HEK293 (cell line): ENCODE data around the gene HPF1.

Source experiments
- CTCF ChIA-PET: fragments of 350-600 bp; formaldehyde crosslinking; extraction: SDS; loops from one replicate; lab custom pipeline; 2021; ENCODE audit warnings: antibody characterized with exemption; lab: Yijun Ruan, JAX
- POLR2A ChIA-PET: fragments of 300-600 bp; formaldehyde crosslinking; extraction: SDS; loops from one replicate; lab custom pipeline; 2020; ENCODE audit warnings: antibody characterized with exemption, inconsistent platforms; lab: Yijun Ruan, JAX
- H3K27ac ChIP-seq: fragments of 200-500 bp; sonication (Bioruptor generic); 2 replicates; pipeline ENCODE4 v1.5.1; 2014; ENCODE audit warnings: low read depth, low read length, control low read depth, inconsistent platforms; ENCODE audit errors: extremely low read depth
- H3K36me3 ChIP-seq, 2 experiments: fragments of 200-500 bp in 1 of 2; sonication (Bioruptor generic) in 1 of 2; 1 replicate in 1 of 2; 2 replicates in 1 of 2; pipeline ENCODE4 v1.5.1; 2014 to 2017; ENCODE audit warnings: inconsistent platforms in 2 of 2, low read length in 2 of 2; ENCODE audit not compliant: control insufficient read depth in 2 of 2, insufficient read depth in 1 of 2
- H3K4me1 ChIP-seq: fragments of 200-500 bp; sonication (Bioruptor generic); 2 replicates; pipeline ENCODE4 v1.5.1; 2014; ENCODE audit warnings: mild to moderate bottlenecking, low read length, inconsistent platforms; ENCODE audit not compliant: control insufficient read depth, insufficient read depth
- H3K4me3 ChIP-seq: 2 replicates; pipeline ENCODE4 v1.5.1; 2011; ENCODE audit warnings: low read depth, mild to moderate bottlenecking, control low read depth, low read length, moderate library complexity
- H3K9me3 ChIP-seq: fragments of 200-500 bp; sonication (Bioruptor generic); 2 replicates; pipeline ENCODE4 v1.5.1; 2014; ENCODE audit warnings: low read depth, low read length, inconsistent platforms; ENCODE audit not compliant: control insufficient read depth, insufficient read depth
- GLIS2 ChIP-seq: fragments of 450-650 bp; formaldehyde crosslinking; IDR thresholded peaks from 2 replicates; pipeline ENCODE4 v1.5.1; 2016; ENCODE audit warnings: missing biosample characterization, missing genetic modification characterization
- KLF8 ChIP-seq: fragments of 450-650 bp; formaldehyde crosslinking; IDR thresholded peaks from 2 replicates; pipeline ENCODE4 v1.5.1; 2016; ENCODE audit warnings: missing biosample characterization, missing genetic modification characterization
- MYNN ChIP-seq: fragments of 450-650 bp; formaldehyde crosslinking; IDR thresholded peaks from 2 replicates; pipeline ENCODE4 v1.5.1; 2016; ENCODE audit warnings: missing biosample characterization, missing genetic modification characterization, borderline replicate concordance
- OVOL3 ChIP-seq: fragments of 450-650 bp; formaldehyde crosslinking; IDR thresholded peaks from 2 replicates; pipeline ENCODE4 v1.5.1; 2016; ENCODE audit warnings: missing biosample characterization, missing genetic modification characterization
- SALL2 ChIP-seq: fragments of 450-650 bp; formaldehyde crosslinking; IDR thresholded peaks from 2 replicates; pipeline ENCODE4 v1.5.0; 2017; ENCODE audit warnings: missing biosample characterization, mild to moderate bottlenecking, missing genetic modification characterization, borderline replicate concordance
- SETDB1 ChIP-seq: IDR thresholded peaks from one replicate; pipeline ENCODE4 v1.6.1; 2017; ENCODE audit warnings: mild to moderate bottlenecking, low read length, moderate library complexity, mixed read lengths; ENCODE audit not compliant: insufficient read length
- YY1 ChIP-seq: fragments of 450-650 bp; formaldehyde crosslinking; IDR thresholded peaks from 2 replicates; pipeline ENCODE4 v1.5.1; 2018; ENCODE audit warnings: missing biosample characterization, missing genetic modification characterization
- ZFP3 ChIP-seq: fragments of 450-650 bp; formaldehyde crosslinking; IDR thresholded peaks from 2 replicates; pipeline ENCODE4 v1.5.1; 2016; ENCODE audit warnings: low read depth, missing biosample characterization, missing genetic modification characterization
- ZNF112 ChIP-seq: fragments of 450-650 bp; formaldehyde crosslinking; IDR thresholded peaks from 2 replicates; pipeline ENCODE4 v1.5.0; 2017; ENCODE audit warnings: missing biosample characterization, missing genetic modification characterization
- ZNF202 ChIP-seq: fragments of 450-650 bp; formaldehyde crosslinking; IDR thresholded peaks from 2 replicates; pipeline ENCODE4 v1.5.1; 2016; ENCODE audit warnings: missing biosample characterization, missing genetic modification characterization, borderline replicate concordance
- ZNF211 ChIP-seq: fragments of 450-650 bp; formaldehyde crosslinking; IDR thresholded peaks from 2 replicates; pipeline ENCODE4 v1.5.1; 2016; ENCODE audit warnings: low read depth, missing biosample characterization, missing genetic modification characterization
- ZNF23 ChIP-seq: fragments of 450-650 bp; formaldehyde crosslinking; IDR thresholded peaks from 2 replicates; pipeline ENCODE4 v1.5.1; 2016; ENCODE audit warnings: missing biosample characterization, missing genetic modification characterization, borderline replicate concordance
- ZNF510 ChIP-seq: fragments of 450-650 bp; formaldehyde crosslinking; IDR thresholded peaks from 2 replicates; pipeline ENCODE4 v1.5.1; 2018; ENCODE audit warnings: mild to moderate bottlenecking, missing genetic modification characterization, missing biosample characterization; ENCODE audit not compliant: insufficient replicate concordance
- ZNF514 ChIP-seq: fragments of 450-650 bp; formaldehyde crosslinking; IDR thresholded peaks from 2 replicates; pipeline ENCODE4 v1.5.1; 2016; ENCODE audit warnings: missing biosample characterization, missing genetic modification characterization
- ZNF624 ChIP-seq: fragments of 450-650 bp; formaldehyde crosslinking; IDR thresholded peaks from 2 replicates; pipeline ENCODE4 v1.5.1; 2017; ENCODE audit warnings: missing biosample characterization, missing genetic modification characterization
- ZNF837 ChIP-seq: fragments of 450-650 bp; formaldehyde crosslinking; IDR thresholded peaks from 2 replicates; pipeline ENCODE4 v1.5.1; 2016; ENCODE audit warnings: missing biosample characterization, missing genetic modification characterization
- ZNF843 ChIP-seq: fragments of 450-650 bp; formaldehyde crosslinking; IDR thresholded peaks from 2 replicates; pipeline ENCODE4 v1.5.1; 2016; ENCODE audit warnings: missing biosample characterization, missing genetic modification characterization
- ZSCAN16 ChIP-seq: fragments of 450-650 bp; formaldehyde crosslinking; IDR thresholded peaks from 2 replicates; pipeline ENCODE4 v1.5.1; 2016; ENCODE audit warnings: missing biosample characterization, missing genetic modification characterization
- ZSCAN23 ChIP-seq: fragments of 450-650 bp; formaldehyde crosslinking; IDR thresholded peaks from 2 replicates; pipeline ENCODE4 v1.5.1; 2016; ENCODE audit warnings: missing biosample characterization, missing genetic modification characterization
- TF ChIP-seq, protein P1 (sequence below): fragments of 450-650 bp; formaldehyde crosslinking; IDR thresholded peaks from 2 replicates; pipeline ENCODE4 v1.5.1; 2017; ENCODE audit warnings: missing biosample characterization, missing genetic modification characterization
- TF ChIP-seq, protein P2 (sequence below): IDR thresholded peaks from 2 replicates; pipeline ENCODE4 v1.6.1; 2011; ENCODE audit warnings: mild to moderate bottlenecking, low read depth, low read length, borderline replicate concordance
- TF ChIP-seq, protein P3 (sequence below): fragments of 450-650 bp; formaldehyde crosslinking; IDR thresholded peaks from 2 replicates; pipeline ENCODE4 v1.5.1; 2016; ENCODE audit warnings: missing biosample characterization, missing genetic modification characterization
- TF ChIP-seq, protein P4 (sequence below): fragments of 450-650 bp; formaldehyde crosslinking; IDR thresholded peaks from 2 replicates; pipeline ENCODE4 v1.5.1; 2016; ENCODE audit warnings: missing biosample characterization, missing genetic modification characterization

Gene HPF1

DNA sequence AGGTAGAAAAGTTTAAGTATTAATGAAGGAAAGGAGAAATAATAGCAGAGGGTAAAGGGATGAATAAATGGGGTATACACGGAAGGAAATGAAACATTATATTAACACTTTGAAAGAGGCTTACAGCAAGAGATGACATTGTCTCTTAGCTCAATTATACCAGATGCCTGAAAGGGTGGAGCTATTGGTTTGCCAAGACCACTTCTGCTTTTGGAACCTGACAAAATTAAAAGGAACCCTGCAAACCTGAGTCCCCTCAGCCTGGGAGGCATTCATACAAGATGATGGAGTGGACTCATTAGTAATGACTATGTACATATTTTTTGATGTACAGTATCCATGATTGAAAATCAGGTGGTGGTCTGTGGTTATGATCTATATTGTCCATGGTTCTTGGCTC lies 45.1 kb upstream of the HPF1 start:
- Histone ChIP-seq H3K27ac (no peak overlapping the region), H3K9me3 (no peaks in the 10 kb centered on the region), H3K36me3 (no peaks in the 10 kb centered on the region), H3K4me1 (no peaks in the 10 kb centered on the region), H3K4me3 (no peak overlapping the region)
- CTCF ChIA-PET = interaction anchor here (0.6 to 0.7 kb wide), 2 partner anchors 299 to 315 kb away, joined by 3 read pairs; no protein-coding TSS in a partner anchor
- TF ChIP-seq ZNF211 (tag by site-specific recombination) = no peak
- no peak for TF ChIP-seq ZSCAN23 (tag by site-specific recombination)
- TF ChIP-seq, protein P1, sequence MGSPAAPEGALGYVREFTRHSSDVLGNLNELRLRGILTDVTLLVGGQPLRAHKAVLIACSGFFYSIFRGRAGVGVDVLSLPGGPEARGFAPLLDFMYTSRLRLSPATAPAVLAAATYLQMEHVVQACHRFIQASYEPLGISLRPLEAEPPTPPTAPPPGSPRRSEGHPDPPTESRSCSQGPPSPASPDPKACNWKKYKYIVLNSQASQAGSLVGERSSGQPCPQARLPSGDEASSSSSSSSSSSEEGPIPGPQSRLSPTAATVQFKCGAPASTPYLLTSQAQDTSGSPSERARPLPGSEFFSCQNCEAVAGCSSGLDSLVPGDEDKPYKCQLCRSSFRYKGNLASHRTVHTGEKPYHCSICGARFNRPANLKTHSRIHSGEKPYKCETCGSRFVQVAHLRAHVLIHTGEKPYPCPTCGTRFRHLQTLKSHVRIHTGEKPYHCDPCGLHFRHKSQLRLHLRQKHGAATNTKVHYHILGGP (tag by site-specific recombination) = no peak
- no peak for TF ChIP-seq MYNN
- TF ChIP-seq ZNF843 (tag by site-specific recombination) = no peak
- no peak for TF ChIP-seq SETDB1
- TF ChIP-seq, protein P2, sequence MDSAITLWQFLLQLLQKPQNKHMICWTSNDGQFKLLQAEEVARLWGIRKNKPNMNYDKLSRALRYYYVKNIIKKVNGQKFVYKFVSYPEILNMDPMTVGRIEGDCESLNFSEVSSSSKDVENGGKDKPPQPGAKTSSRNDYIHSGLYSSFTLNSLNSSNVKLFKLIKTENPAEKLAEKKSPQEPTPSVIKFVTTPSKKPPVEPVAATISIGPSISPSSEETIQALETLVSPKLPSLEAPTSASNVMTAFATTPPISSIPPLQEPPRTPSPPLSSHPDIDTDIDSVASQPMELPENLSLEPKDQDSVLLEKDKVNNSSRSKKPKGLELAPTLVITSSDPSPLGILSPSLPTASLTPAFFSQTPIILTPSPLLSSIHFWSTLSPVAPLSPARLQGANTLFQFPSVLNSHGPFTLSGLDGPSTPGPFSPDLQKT = no peak
- no peak for TF ChIP-seq ZNF837
- TF ChIP-seq SALL2 (tag by site-specific recombination) = no peak
- TF ChIP-seq ZNF514 (tag by site-specific recombination) = no peak
- no peak for TF ChIP-seq ZNF624
- TF ChIP-seq YY1 (tag by site-specific recombination) = no peak
- TF ChIP-seq ZNF510 (tag by site-specific recombination) = no peak
- POLR2A ChIA-PET = no interaction called here

DNA sequence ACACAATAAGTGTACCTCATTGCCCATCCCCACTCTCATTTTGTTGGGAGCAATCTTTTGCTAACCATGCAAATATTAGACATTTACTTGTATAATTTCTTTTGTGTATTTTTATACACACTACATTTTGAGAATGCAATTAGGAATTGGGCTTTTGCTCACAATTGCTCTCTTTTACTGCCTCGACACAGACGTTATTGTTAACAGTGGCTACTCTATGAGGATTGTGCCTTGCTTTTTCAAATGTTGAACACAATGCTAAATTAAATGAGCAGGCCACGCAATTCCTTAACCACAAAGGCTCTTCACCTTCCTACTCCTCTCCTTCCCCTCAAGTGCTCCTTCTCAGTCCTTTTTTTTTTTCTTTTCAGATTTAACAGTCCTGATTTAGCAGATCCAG lies 42.8 kb upstream of the HPF1 start:
- no peaks in the 10 kb centered on the region for H3K36me3 ChIP-seq
- H3K4me1 ChIP-seq = no peaks in the 10 kb centered on the region
- no peak overlapping the region for H3K27ac ChIP-seq
- no peak overlapping the region for H3K4me3 ChIP-seq
- H3K9me3 ChIP-seq = no peaks in the 10 kb centered on the region
- TF ChIP-seq KLF8 (tag by site-specific recombination) (no peak), ZFP3 (tag by site-specific recombination) (no peak), ZNF112 (tag by site-specific recombination) (no peak), ZNF510 (tag by site-specific recombination) (no peak), OVOL3 (tag by site-specific recombination) (no peak), GLIS2 (tag by site-specific recombination) (no peak), ZNF202 (tag by site-specific recombination) (no peak), ZNF23 (no peak), ZSCAN16 (tag by site-specific recombination) (no peak), YY1 (tag by site-specific recombination) (no peak)
- TF ChIP-seq, protein P3, sequence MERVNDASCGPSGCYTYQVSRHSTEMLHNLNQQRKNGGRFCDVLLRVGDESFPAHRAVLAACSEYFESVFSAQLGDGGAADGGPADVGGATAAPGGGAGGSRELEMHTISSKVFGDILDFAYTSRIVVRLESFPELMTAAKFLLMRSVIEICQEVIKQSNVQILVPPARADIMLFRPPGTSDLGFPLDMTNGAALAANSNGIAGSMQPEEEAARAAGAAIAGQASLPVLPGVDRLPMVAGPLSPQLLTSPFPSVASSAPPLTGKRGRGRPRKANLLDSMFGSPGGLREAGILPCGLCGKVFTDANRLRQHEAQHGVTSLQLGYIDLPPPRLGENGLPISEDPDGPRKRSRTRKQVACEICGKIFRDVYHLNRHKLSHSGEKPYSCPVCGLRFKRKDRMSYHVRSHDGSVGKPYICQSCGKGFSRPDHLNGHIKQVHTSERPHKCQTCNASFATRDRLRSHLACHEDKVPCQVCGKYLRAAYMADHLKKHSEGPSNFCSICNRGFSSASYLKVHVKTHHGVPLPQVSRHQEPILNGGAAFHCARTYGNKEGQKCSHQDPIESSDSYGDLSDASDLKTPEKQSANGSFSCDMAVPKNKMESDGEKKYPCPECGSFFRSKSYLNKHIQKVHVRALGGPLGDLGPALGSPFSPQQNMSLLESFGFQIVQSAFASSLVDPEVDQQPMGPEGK = no peak
- TF ChIP-seq, protein P4, sequence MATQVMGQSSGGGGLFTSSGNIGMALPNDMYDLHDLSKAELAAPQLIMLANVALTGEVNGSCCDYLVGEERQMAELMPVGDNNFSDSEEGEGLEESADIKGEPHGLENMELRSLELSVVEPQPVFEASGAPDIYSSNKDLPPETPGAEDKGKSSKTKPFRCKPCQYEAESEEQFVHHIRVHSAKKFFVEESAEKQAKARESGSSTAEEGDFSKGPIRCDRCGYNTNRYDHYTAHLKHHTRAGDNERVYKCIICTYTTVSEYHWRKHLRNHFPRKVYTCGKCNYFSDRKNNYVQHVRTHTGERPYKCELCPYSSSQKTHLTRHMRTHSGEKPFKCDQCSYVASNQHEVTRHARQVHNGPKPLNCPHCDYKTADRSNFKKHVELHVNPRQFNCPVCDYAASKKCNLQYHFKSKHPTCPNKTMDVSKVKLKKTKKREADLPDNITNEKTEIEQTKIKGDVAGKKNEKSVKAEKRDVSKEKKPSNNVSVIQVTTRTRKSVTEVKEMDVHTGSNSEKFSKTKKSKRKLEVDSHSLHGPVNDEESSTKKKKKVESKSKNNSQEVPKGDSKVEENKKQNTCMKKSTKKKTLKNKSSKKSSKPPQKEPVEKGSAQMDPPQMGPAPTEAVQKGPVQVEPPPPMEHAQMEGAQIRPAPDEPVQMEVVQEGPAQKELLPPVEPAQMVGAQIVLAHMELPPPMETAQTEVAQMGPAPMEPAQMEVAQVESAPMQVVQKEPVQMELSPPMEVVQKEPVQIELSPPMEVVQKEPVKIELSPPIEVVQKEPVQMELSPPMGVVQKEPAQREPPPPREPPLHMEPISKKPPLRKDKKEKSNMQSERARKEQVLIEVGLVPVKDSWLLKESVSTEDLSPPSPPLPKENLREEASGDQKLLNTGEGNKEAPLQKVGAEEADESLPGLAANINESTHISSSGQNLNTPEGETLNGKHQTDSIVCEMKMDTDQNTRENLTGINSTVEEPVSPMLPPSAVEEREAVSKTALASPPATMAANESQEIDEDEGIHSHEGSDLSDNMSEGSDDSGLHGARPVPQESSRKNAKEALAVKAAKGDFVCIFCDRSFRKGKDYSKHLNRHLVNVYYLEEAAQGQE (tag by site-specific recombination) = no peak
- CTCF ChIA-PET = no interaction called here
- POLR2A ChIA-PET = no interaction called here
